A673 (cell line): ENCODE measurements around the gene MYOG.

Source experiments
- EZH2 ChIP-seq: fragments of 200-600 bp; sonication (generic); IDR thresholded peaks from 2 replicates; pipeline ENCODE4 v1.6.1; 2017; ENCODE audit warnings: borderline replicate concordance, low read depth, mild to moderate bottlenecking, mixed read lengths, antibody characterized with exemption, low read length; ENCODE audit not compliant: poor library complexity, severe bottlenecking
- TF ChIP-seq, protein P1 (sequence below): fragments of 300-800, 200-600 bp; sonication (generic); conservative IDR thresholded peaks from 2 replicates; pipeline ENCODE4 v1.5.1; 2017; ENCODE audit warnings: low read depth, mild to moderate bottlenecking, antibody characterized with exemption, low read length, moderate library complexity, mixed read lengths

DNA sequence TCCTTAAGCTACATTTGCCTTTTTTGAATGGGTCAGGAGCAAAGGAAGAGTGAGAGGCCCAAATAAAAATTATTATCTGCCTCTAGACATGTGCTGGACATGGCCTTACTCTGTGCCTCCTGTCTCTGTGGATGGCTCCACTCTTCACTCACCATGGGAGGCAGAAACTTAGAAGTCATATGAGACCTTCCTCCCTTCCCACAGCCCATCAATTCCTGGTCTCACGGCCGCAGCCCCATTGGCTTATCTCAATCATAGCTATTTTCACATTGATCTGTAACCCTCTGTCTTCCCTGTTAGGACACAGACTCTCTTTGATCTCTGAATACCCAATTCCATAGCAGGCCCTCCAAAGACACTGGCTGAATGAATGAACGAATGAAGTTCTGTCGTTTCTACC, 27.5 kb upstream of the MYOG start:
- TF ChIP-seq, protein P1, sequence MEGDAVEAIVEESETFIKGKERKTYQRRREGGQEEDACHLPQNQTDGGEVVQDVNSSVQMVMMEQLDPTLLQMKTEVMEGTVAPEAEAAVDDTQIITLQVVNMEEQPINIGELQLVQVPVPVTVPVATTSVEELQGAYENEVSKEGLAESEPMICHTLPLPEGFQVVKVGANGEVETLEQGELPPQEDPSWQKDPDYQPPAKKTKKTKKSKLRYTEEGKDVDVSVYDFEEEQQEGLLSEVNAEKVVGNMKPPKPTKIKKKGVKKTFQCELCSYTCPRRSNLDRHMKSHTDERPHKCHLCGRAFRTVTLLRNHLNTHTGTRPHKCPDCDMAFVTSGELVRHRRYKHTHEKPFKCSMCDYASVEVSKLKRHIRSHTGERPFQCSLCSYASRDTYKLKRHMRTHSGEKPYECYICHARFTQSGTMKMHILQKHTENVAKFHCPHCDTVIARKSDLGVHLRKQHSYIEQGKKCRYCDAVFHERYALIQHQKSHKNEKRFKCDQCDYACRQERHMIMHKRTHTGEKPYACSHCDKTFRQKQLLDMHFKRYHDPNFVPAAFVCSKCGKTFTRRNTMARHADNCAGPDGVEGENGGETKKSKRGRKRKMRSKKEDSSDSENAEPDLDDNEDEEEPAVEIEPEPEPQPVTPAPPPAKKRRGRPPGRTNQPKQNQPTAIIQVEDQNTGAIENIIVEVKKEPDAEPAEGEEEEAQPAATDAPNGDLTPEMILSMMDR: no peak
- TF ChIP-seq EZH2: no peak
